Omental fat pad (tissue), 4 donors: ENCODE data around the gene TTLL6. TPM values are rescaled to one million over a fixed set of nuclear protein-coding genes. Genes with fewer than 3 reads are reported as not detected.

ENCODE experiments used
- ATAC-seq: fragments of 150-250 bp; one replicate; pipeline ENCODE4 v1.9.1; 2016; ENCODE audit warnings: mild to moderate bottlenecking, moderate library complexity; ENCODE audit not compliant: low FRiP score
- DNase-seq: peaks from one replicate; pipeline ENCODE4 v3.0.0-alpha.2; 2019; ENCODE audit warnings: low spot score
- CTCF ChIP-seq, 3 donors: fragments of 450-650 bp; IDR thresholded peaks; one replicate each; pipeline ENCODE4 v1.5.1; 2016 to 2017; ENCODE audit warnings: antibody characterized with exemption in 3 of 3, mild to moderate bottlenecking in 3 of 3, moderate library complexity in 2 of 3
- small RNA-seq: library from RNA; depleted of rRNA; stranded (forward); fragments of <200 nt; gene quantifications from one replicate; pipeline ENCODE3, GENCODE V24; 2016
- total RNA-seq, 4 donors: library from RNA; depleted of rRNA; stranded (reverse); fragments of >200 nt; gene quantifications; one replicate each; pipeline ENCODE4 v1.1.0, GENCODE V29; 2016

The TTLL6 gene
- total RNA-seq, 4 donors from 2014 or later = 1.9 TPM; not detected in 3

DNA sequence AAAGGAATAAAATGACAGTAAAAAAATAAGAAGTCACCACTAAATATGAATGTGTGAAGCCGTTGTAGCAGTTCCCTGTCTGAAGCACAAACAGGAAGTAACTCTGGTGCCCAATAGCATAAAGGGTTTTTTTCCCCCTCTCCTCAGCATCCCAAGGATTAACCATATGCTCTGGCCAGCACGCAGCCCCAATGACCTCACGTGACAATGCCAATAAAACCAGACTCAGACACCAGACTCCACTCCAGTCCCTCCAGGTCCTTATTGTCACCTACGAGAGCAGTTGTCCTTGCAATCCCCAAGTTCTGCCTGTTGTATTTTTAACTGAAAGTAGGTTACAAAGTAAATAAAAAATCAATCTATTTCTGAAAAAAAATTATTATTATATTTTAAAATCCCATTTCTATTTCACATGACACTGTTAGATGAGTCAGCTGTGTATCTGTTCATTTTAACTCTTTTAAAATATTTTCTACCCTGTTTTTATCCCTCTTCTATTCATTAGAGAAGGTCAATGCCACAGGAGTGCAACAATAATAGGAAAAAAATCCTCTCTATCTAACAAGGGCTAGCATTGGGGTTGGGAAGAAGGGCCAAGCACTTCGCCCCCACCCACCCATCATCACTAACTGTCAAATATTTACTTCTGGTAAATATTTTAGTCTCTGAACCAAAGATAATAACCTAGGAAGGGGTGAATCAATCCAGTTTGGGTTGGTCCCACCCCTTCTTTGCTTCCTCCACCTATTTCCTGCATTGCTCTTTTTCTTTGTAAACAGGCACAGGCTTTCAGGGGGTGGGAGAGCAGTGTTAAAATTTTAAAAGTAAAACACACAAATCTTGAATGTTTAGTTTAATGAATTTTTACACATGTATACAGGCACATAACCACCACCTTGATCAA, 101.3 kb downstream of the TTLL6 start:
- ATAC-seq = no peak
- no peak for DNase-seq

More for the DNA sequence above, 101.3 kb downstream of the TTLL6 start:
- no peak for TF ChIP-seq CTCF (IDR thresholded peaks at IDR 0.05)

Small RNAs within 50 kb of the gene (small RNA-seq; reads per million reads assigned to genes)
- gene COX6B1P2 (not detected), gene MIR3185 (not detected), gene RF02132 (not detected), gene RF02133 (not detected), gene RN7SL125P (not detected)

Other genes starting within 250 kb of the TTLL6 start
- gene HOXB4, start 238.9 kb downstream of the TTLL6 start, total RNA-seq = 1 to 10 TPM; 1.6 to 8.7 (median 3.4) TPM
- 10 to 100 TPM in 2 of 4 donors, 1 to 10 TPM in 2; 4.8 to 30.3 (median 10.6) TPM for gene HOXB3, start 227.0 kb downstream of the TTLL6 start, total RNA-seq
- gene HOXB5, start 223.4 kb downstream of the TTLL6 start, total RNA-seq = 1 to 10 TPM in 2 of 4 donors, under 1 TPM in 2; 0.72 to 3.3 (median 1.4) TPM
- gene HOXB6, start 212.2 kb downstream of the TTLL6 start, total RNA-seq = 10 to 100 TPM in 3 of 4 donors, 1 to 10 TPM in 1; 9.2 to 22.7 (median 15.5) TPM
- gene HOXB7, start 206.2 kb downstream of the TTLL6 start, total RNA-seq = 10 to 100 TPM in 1 of 4 donors, 1 to 10 TPM in 3; 5.3 to 11.5 (median 8.4) TPM
- gene HOXB8, start 201.9 kb downstream of the TTLL6 start, total RNA-seq = 1 to 10 TPM; 4.3 to 6.2 (median 5.0) TPM
- gene HOXB9, start 190.9 kb downstream of the TTLL6 start, total RNA-seq = under 1 TPM in 2 of 4 donors, not detected in 2; 0.09 to 0.48 TPM
- not detected for gene PRAC1, start 94.7 kb downstream of the TTLL6 start, total RNA-seq
- not detected for gene PRAC2, start 94.0 kb downstream of the TTLL6 start, total RNA-seq
- gene HOXB13, start 88.5 kb downstream of the TTLL6 start, total RNA-seq = not detected
- gene CALCOCO2, start 13.8 kb upstream of the TTLL6 start, total RNA-seq = 100 to 1,000 TPM; 107 to 356 (median 135) TPM
- 100 to 1,000 TPM in 1 of 4 donors, 10 to 100 TPM in 3; 47.9 to 106 (median 83.0) TPM for gene ATP5MC1, start 75.6 kb upstream of the TTLL6 start, total RNA-seq
- gene UBE2Z, start 91.2 kb upstream of the TTLL6 start, total RNA-seq = 10 to 100 TPM; 54.0 to 63.2 (median 56.5) TPM
- 10 to 100 TPM; 64.0 to 91.9 (median 76.8) TPM for gene SNF8, start 127.6 kb upstream of the TTLL6 start, total RNA-seq
- not detected for gene GIP, start 151.4 kb upstream of the TTLL6 start, total RNA-seq
- gene IGF2BP1, start 180.2 kb upstream of the TTLL6 start, total RNA-seq = under 1 TPM in 1 of 4 donors, not detected in 3; 0.16 TPM